HG03196 (cell line): Measurements from ENCODE around the gene TAAR2.
"Not testable (repeated sequence)": the region's sequence is repeated elsewhere in the genome, so short reads cannot be mapped to it uniquely, and the experiment has no call there.

Source experiments
- ATAC-seq: cut with Tn5 transposase; IDR thresholded peaks from one replicate; pipeline ENCODE4 v1.9.1; 2021; ENCODE audit not compliant: unreplicated experiment

The TAAR2 gene

DNA sequence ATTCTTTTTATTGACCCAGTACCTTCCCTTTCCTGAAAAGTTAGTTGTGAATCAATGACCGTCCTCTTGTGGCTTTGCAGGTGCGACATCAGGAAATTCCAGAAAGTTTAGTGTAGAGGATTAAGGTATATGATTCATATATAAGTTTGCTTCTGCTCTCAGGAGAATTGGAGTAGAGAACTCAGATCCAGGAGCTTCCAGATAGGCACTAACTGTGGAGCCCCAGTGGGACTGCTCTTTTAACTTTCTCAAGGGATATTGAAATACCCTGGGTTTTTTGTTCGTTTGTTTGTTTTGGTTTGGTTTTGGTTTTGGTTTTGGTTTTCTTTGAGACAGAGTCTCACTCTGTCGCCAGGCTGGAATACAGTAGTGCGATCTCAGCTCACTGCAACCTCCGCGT, 9.5 kb downstream of the TAAR2 start:
- ATAC-seq = peak; percentile 54

DNA sequence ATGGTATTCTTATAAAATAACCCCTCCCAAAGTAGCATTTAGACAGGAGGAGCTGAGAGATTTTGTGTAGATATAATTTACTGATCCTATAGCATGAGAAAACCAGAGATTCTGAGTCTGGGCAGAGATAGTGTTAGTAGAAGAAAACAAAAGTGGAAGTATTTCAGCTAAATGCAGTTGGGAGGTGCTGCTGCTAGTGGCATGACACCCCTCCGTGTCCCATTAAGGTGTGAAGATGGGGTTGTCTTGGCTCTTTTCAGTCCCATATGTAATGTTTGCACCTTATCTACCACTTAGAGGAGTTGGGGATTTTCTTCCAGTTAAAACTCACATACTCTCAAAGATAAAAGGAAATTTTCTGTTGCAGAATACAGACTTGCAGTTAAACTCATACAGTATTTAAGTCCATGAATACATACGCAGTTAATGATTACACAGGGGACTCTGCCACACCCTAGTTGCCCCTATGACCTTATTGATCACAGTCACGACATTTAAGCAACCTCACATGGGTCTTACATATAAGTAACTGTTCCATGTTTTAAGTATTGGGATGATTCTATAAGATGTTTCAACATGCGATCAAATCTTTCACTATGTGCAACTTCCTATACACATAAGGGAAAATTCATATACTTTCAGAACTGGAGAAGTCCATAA, 11.5 kb downstream of the TAAR2 start:
- peak; percentile 49 for ATAC-seq

DNA sequence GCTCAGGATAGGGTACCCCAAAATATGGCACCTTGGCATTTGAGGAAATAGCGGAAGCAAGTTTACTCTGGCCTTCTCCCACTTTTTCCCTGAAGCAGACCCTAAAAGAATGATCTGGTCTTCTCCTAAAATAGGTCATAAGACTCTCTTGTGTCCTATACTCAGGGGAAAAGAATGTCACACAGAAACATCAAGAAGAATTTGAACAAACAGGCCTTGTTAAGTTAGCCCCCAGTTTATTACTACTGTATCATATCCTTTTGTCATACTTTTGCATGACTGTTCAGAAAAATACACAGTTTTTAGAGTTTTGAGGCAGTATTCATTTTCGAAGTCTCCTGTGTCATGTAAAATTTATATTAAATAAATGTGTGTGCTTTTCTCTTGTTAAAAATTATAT, 12.5 kb downstream of the TAAR2 start:
- no peak for ATAC-seq

DNA sequence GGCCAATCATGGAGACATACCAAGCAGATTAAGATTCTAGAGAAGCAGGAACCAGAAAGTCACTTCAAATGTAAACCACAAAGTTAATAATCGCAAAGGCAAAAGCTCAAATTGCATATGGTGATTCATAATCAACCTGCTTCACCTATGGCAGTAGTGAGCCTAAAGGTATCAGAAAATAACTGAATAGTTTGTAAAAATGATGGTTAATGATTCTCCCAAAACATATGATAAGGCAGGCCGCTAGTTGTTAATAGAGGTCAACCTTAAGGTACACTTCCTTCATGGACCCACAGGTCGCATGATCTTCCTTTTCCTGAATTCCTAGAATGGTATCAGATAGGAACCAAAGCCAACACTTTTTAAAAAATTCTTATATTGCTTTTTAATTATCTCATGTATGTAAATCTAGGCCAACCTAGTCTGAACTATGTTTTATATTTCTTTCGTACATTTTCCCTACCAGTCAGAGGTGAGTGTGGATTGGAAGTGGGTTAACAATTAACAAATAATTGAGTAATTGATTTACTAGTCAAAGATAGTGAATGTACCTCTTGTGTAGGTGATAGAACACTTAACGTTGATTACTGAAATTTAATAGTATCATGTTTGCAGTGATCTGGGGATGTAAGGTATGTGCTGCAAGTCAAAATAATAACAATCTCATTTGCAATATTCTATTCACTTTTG, 16.4 kb downstream of the TAAR2 start:
- peak; percentile 73 for ATAC-seq

DNA sequence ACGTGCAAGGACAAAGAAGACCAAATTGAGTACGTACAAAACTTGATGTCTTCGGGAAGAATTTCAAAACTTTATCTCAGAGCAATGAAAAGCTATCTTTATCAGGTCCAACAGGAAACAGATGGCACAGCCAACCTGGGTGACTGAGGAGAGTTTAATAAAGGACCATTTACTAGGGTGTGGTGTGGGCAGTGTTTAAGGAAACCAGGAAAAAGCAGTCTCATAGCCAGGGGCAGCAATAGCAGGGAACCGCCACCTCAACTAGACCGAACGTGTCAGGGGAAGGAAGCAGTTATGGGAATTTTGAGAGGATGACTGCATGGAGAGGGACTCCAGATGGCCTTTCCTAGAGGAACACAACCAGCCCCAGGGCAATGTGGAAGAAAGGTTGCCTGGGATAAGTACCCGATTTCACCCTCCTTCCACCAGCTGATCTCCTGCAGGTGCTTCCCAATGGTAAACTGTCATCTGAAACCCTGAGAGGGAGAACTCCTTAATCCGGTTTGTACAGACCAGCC, 19.4 kb downstream of the TAAR2 start:
- no peak for ATAC-seq

DNA sequence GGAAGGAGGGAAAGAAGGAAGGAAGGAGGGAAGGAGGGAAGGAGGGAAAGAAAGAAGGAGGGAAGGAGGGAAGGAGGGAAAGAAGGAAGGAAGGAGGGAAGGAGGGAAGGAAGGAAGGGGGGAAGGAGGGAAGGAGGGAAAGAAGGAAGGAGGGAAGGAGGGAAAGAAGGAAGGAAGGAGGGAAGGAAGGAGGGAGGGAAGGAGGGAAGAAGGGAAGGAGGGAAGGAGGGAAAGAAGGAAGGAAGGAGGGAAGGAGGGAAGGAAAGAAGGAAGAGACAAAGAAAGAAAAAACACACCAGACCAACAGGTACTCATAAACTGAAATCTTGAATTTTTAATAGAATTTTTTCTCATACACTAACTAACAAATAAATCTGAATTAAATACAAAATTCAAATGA, 23.2 kb downstream of the TAAR2 start:
- not testable (repeated sequence) for ATAC-seq

DNA sequence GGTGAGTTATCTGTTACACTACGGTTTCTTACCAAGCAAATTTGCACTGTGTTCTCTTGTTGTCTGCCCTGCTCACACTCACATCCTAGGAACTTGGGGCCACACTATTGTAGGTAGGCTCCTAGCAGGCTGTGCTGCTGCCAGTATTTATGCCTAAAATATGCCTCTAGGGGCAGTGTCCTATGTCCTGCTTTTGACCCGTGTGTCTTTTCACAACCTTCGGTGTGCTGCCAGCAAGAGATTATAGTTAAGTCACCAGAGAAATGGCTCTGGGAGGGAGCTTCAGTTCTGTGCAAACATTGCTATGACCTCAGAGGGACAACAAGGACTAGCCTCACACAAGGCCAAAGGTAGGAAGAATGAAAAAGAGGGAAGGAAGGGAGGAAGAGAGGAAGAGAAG, 25.6 kb downstream of the TAAR2 start:
- ATAC-seq = peak; percentile 67

DNA sequence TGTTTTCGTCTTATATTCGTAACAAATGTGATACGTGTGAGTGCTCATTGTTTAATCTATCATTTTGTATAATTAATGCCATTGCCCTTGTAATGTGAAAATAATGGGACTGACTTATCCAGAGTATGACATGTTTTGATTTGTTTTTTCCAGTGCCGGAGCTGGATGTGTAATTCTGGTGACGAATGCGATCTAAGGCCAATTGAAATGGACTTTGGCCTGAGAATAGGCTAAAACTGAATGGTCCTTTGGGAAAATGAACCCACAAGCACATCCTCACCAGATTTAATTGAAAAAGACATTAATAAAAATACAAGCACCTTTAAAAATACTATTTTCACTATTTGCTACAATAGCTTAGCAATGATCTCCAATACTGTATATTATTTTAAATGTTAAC, 27.9 kb downstream of the TAAR2 start:
- ATAC-seq = no peak

DNA sequence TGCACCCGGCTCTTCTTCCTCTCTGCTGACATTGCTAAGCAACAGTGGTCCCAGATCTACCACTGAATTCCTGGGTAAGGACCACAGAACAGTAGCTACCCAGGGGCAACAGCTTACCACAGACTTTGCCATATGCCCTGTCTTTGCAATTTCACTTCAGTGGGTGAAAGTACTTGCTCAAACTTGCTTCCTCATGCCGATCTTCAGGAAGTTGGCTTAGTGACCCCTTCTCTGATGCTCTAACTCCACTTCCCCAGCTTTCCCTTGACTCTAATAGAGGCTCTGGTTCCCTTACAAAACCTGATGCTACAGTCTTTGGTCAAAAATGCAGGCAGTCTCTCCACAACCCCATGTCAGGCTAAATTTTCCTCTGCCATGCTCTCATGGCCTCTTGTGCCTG, 31.2 kb downstream of the TAAR2 start:
- no peak for ATAC-seq

DNA sequence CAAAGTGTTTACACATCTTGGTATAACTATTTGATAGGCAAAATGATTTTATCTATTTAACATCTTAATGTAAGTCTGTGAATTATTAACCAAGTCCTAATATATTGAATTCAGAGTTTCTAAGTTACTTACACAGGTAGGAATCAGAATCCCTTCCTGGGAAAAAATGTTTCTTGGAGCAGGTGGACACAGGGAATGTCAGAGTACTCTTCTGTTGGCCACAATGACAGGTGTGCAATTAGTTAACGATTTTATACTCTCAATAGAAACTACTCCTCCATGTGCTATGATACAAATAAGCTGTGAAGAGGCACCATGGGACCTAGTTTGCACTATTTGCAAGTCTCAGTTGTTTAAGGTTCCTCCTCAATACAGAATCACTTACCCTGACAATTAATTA, 33.7 kb downstream of the TAAR2 start:
- no peak for ATAC-seq

DNA sequence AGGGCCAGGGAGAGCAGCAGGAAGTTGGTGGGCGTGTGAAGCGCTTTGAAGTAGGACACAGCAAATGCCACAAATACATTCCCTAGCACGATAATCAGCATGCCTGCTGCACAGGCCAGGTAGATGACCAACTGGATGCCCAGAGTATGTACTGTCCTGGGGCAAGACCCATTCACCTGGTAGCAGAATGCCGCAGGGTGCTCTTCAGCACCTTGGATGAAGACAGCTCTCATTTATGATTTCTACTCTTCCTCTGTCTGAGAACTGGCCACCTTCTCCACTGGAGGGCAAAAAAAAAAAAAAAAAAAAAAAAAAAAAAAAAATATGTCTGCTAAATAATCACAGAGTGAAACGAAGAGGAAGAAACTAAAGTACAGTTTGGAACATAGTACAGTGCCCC, 34.6 kb downstream of the TAAR2 start, which contains the start of gene TAAR5:
TAAR5 (minus strand) TSS at position 288 of the 400 bp plus-strand sequence; CDS start at position 233, 55 bp downstream.
- no peak for ATAC-seq

DNA sequence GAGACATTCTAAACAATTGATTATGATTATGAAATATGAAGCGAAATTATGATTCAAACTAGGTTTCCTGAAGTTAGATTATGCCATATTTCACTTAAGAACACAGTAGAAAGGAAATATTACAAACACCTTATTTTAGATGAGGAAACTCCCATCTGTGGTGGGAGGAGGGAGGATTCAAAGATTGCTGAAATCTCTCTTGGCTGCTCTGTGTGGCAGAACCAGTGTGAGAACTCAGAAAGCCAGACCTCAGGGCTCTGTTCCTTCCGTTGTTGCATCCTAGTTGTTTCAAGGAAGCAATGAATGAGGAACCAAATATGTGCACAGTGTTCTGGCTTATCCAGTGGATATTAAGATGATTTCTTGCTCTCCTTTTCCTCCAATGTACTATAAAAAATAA, 36.7 kb downstream of the TAAR2 start:
- no peak for ATAC-seq

DNA sequence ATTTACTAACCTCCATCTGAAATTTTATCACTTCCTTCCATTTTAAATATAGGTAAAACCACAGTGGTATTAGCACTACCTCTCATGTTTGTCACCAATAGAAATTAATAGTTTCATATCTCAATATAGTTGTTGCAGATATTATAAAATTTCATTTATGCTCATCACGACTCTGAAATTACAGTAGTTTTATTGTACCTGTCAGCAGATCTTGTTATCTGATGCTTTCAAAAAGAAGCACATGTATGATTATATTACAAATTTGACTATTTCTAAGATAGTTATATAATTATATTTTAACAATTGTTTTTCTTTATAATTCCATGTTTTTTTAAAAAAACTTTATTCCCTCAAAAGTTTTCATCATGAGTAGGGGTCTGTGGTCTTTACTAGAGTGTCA, 39.4 kb downstream of the TAAR2 start:
- no peak for ATAC-seq

DNA sequence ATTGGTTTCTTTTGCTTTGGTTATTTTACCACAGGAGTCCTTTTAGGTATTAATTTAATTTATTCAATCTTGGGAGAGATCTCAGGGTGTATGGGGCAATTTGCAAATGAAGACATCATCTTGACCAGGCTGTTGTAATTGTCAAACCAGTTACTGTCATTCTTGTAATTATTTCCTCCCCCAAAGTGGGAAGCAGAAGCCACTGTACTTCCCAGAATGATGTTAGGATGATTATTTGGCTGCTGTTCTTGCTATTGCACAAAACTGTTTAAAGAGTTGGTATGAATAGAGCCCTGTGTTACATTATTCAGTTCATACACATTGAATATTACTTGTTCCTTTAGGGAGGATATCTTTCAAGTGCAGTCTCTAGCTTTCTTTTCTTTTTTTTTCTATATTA, 52.3 kb downstream of the TAAR2 start:
- no peak for ATAC-seq

DNA sequence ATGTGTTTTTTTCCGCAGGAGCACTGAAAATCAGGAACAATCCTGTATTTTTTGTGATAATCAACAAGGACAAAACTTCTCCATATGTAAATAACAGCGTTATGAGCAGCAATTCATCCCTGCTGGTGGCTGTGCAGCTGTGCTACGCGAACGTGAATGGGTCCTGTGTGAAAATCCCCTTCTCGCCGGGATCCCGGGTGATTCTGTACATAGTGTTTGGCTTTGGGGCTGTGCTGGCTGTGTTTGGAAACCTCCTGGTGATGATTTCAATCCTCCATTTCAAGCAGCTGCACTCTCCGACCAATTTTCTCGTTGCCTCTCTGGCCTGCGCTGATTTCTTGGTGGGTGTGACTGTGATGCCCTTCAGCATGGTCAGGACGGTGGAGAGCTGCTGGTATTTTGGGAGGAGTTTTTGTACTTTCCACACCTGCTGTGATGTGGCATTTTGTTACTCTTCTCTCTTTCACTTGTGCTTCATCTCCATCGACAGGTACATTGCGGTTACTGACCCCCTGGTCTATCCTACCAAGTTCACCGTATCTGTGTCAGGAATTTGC, 53.8 kb downstream of the TAAR2 start, which contains the start of gene TAAR6:
TAAR6 (plus strand) TSS at position 102 of the 557 bp plus-strand sequence; CDS start at position 102, 0 bp downstream.
- no peak for ATAC-seq

DNA sequence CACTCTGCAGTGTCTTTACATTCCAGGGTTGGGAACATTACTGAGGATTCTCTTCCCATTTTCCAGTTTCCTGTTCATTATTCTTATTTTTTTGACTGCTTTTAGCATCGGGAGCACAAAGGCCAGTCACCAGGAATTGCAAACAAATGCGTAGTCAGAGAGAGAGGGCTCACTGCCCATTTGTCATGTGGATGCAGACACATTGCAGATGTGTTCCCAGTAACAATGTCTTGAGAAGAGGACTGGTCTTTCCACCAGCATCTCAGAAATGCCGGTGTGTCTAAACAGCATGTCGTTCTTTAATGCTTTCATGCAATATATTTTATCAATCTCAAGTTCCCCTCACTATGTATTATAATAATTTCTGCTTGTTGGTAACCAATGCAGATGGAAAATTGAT, 54.9 kb downstream of the TAAR2 start:
- no peak for ATAC-seq

DNA sequence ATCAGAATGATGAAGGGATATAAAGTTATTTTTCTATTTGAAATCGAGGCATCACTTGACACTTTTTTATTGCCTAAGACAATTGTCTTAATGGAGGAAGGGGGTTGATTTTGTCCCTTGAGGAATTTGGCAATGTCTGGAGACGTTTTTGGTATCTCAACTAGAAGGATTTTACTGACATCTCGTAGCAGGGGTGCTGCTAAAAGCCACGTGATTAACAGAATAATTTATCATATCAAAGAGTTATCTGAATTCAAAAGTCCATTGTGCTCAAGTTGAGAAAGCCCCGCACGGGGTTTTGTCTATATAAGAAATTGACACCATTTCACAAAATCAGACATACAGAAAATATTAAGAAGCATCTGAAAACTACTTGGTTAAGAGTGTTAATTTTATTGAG, 55.5 kb downstream of the TAAR2 start:
- no peak for ATAC-seq

DNA sequence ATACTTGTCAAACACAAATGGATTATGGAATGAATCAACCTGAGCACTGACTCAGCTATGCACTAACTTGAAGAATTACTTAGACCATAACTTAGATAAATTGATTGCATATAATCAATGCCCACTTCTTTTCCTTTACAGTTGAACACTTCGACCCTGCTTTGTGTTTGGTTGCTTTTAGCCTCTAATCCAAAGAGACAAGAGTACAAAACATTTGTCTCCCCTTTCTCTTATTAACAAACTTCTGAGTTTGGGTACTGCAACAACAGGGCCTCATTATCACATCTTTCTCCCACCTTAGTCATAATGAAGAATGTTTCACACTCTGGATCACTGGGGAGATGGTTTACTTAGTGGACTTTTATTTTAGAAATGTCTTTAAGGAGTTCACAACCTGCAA, 56.5 kb downstream of the TAAR2 start:
- no peak for ATAC-seq
